OCI-M2 (cell line): ENCODE data around the gene IL11.
"Not testable (repeated sequence)": the region's sequence is repeated elsewhere in the genome, so short reads cannot be mapped to it uniquely, and the experiment has no call there.

Experiments used
- DNase-seq: peaks from one replicate; lab custom pipeline; 2025; ENCODE audit not compliant: unreplicated experiment; lab: John Stamatoyannopoulos, UW

The IL11 gene

DNA sequence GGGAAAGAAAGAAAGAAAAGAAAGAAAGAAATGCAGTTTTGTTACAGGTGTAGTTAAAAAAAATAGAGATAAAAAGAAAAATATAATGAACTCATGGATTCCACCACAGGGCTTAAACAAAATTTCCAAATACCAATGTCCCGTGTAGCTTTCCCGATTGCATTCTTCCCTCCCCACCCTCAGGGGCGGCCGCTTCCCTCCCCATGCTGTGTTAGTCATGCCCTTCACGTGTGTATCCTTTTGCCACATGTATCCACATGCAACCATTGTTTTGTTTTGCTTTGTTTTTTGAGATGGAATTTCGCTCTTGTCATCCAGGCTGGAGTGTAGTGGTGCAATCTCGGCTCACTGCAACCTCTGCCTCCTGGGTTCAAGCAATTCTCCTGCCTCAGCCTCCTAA, 34.2 kb downstream of the IL11 start:
- no peak for DNase-seq

DNA sequence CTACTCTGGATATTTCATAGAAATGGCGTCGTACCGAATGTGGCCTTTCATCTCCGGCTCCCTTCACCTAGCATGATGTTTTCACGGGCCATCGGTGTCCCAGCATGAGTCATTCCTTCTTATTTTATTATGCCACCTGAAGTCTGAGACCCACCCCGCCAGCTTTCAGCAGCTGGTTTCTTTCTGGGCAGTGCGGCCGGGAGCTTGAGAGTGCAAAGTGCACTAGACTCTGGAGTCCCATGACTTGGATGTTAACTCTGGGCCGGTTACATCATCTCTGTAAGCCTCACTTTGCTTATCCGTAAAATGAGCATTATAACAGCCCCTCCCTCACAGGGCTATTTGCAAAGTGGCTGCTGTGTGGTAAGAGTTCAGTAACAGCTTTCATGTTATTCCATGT, 36.4 kb downstream of the IL11 start:
- DNase-seq, result no peak

DNA sequence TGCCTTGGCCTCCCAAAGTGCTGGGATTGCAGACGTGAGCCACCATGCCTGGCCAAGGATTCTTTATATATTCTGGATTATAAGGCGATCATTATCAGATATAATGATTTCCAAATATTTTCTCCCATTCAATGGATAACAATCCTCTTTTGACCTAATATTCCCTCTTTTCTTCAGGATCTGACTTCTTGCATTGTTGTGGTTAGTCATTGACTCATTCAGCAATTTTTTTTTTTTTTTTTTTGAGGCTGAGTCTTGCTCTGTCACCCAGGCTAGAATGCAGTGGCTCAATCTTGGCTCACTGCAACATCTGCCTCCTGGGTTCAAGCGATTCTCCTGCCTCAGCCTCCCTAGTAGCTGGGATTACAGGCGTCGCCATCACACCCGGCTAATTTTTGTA, 40.5 kb downstream of the IL11 start:
- DNase-seq, result not testable (repeated sequence)

DNA sequence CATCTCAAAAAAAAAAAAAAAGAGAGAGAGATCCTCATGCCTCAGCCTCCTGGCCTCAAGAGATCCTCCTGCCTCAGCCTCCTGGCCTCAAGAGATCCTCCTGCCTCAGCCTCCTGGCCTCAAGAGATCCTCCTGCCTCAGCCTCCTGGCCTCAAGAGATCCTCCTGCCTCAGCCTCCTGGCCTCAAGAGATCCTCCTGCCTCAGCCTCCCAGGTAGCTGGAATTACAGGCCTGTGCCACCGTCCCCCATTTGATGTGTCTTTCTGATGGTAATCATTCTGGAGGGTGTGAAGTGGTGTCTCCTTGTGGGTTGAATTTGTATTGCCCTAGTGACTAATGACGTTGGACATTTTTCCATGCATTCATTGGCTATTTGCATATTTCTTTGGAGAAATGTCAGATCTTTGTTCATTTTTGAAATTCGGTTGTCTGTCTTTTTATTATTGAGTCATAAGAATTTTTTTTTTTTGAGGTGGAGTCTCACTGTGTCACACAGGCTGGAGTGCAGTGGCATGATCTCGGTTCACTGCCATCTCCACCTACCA, 41.4 kb downstream of the IL11 start:
- DNase-seq, result not testable (repeated sequence)

DNA sequence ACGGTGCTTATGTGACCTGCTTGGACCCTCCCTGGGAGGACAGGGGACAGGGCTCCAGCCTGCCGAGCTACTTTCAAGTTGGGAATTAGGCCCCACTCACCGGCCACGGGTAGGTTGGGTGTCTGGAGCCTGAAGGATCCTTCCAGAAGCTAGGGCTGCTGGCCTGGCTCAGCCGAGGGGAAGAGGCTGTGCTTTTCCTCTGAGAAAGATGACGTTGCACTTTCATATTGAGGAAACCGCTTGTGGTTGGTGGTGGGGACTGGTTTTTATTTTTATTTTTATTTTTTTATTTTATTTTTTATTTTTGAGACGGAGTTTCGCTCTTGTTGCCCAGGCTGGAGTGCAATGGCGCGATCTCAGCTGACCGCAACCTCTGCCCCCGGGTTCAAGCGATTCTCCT, 45.1 kb downstream of the IL11 start, which contains the start of gene TMEM150B:
TMEM150B (minus strand) TSS at position 170 of the 400 bp plus-strand sequence. CDS start 4,305 bp downstream, outside the sequence.
- DNase-seq, result no peak

DNA sequence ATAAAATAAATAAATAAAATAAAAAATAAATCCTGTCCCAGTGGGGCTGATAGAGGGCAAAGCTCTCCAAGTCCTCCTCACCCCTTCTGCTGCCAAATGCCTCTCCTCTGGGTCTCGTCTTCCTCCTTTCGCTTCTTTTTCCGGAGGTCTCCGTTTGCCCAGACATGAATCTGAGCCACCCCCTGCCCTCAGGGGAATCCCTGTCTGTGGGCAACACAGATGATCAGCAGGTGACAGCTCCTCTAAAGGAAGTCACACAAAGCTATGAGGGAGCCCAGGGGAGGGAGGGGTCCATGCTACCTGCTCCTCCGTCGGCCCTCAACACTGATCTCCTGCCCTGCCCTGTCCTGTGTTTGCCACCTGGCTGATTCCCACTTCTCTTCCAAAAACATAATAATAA, 45.6 kb downstream of the IL11 start:
- DNase-seq, result no peak

DNA sequence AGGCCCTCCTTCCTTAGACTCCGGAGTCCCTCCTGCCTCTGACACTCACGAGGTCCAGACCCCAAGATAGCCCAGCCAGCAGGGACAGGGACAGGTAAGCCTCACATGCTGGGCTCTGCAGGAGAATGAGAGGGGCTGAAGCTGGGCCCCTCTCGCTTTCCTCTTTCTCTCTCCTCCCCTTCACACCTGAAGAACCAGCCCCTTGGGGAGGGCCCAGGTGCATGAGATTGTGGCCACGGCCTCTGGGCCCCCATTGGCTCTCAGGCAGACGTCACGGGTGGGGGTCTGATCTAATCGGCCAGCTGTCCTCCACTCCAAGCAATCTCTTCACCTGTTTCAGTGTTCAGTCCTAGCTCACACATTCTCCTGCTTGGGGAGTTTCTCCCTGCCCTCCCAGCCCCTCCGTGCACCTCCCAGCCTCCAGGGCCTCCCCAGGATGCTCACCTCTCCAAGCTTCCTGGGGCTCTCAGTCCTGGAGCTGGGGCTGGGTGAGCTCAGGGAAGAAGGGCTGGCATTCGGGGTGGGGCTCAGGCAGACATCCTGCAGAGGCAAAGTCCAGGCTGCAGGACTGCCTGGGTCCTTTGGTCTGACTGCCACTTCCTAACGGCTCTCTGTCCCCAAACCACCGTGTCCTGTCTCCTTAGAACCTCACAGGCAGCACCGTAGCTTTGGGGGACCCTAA, 47.9 kb downstream of the IL11 start:
- DNase-seq, result no peak

DNA sequence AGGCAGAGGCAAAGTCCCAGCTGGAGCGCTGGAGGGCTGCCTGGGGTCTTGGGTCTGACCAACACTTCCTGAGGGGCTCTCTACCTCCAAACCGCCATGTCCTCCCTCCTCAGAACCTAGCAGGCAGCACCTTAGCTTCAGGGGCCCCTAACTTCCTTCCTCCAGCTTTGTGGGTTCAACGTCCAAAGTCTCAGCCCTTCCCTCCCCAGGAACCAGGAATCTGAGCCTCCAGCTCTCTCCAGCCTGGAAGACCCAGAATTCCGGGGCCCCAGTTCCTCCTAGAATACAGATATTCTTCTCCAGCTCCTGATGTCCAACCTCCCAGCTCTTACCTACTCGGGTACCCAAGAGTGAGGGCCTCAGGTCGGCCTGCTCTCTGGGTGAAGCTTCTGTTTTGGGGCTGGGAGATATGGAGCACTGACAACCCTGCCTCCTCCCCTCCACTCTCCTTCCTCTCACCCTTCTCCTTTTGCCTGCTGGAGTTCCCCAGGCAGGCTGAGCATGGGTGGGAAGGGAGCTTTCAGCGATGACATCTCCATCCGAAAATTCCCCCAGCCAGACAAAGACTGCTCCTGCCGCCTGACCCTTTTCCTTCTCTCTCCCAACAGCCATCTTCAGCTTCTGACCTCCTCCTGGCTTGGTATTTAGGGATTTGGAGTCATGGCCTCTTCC, 48.7 kb downstream of the IL11 start:
- no peak for DNase-seq

DNA sequence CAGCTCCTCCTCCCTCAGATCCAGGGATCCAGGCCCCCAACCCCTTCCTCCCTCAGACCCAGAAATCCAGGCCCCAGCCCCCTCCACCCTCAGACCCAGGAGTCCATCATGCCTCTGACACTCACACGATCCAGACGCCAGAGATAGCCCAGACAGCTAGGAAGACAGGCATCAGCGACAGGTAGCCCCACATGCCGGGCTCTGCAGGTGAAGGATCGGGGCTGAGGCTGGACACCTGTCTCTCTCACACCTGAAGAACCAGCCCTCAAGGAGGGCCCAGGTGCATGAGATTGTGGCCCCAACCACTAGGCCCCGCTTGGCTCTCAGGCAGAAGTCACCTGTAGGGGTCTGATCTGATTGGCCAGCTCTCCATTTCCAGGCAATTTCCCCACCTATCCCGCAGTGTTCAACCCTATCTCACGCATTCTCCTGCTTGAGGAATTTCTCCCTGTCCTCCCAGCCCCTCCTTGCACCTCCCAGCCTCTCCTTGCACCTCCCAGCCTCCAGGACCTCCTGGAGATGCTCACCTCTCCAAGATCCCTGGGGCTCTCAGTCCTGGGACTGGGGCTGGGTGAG, 49.3 kb downstream of the IL11 start:
- DNase-seq, result no peak

DNA sequence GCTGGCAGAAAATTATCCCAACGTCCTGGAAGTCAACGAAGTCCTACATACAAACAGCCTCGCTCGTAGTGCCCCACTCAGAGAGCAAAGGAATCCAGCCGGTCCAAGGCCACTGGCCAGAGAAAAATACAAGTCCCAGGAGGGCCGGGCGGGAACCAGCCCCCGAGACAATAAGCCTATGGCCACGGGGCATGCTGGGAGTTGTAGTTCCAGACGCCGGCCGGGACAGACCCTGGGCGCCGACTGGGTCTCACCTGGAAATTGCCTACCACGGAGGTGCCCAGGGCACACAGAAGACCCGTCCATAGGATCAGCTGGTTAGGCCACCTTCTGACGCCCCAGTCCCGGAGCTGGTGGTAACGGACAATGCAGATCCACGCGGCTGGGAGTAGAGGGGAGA, 50.5 kb downstream of the IL11 start:
- no peak for DNase-seq

DNA sequence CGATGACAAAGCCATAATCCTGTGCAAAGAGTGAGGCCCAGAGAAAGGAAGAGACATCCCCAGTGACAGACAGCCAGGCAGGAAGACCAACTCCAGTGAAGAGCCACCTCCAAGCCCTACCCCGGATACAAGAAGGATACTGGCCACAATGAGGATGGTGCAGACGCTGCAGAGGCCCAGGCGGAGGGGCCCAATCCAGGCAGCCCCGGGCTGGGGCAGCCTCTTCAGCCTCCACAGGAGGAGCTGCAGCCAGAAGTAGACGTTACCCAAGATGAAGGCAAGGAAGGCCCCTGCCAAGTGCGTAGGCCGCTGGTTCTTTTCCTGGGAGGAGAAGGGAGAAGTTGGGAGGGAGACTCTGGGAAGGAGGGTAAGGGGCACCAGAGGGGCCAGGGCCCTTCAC, 53.6 kb downstream of the IL11 start:
- DNase-seq, result no peak

DNA sequence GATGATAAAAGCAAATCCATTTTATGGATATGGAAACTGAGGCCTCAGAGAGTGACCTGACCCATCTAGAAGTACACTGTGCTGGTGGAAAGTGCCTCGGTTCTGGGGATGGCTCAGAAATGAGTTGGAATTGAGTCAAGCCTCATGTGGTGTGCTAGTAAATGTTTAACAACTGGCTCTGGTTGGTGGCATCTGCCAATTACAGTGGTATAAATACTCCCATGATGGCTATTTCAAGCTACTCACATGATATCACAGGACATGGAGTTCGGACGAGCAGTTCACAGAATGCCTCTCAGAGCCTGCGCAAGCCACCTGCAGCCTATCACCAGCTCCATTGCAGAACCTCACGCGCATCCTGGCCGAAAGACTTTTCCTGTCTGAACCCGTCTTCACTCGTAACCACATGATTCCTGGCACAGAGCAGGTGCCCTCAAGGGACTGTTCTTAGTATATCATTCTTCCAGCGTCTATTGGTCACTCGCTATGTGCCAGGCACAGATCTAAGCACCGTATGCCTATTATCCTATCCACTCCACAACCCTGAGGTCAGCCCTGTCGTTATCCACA, 54.2 kb downstream of the IL11 start:
- DNase-seq, result no peak

DNA sequence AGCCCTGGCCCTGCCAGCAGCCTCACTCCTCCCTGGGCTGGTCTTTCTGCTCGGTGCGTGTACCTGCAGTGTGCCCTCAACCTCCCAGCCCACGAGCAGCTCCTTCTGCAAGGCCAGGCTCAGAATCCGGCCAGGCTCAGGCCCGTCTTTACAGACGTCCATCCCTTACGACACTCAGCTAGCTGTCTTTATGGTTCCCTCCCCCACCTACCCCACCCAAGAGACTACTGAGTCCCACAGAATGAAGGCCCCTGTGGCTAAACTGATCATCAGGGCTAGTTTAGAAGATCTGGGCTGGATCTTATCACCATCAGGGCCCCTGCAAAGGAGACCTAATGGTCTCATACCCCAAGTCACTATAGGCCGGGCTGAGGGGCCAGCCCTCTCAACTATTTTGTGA, 55.9 kb downstream of the IL11 start:
- DNase-seq, result no peak
